Transverse colon (tissue), 4 donors: ENCODE measurements around the gene KASH5.

Experiments used
- EP300 ChIP-seq: sonication (generic); formaldehyde crosslinking; IDR thresholded peaks from one replicate; pipeline ENCODE4 v1.6.1; 2017; ENCODE audit warnings: antibody characterized with exemption, low read depth
- POLR2A ChIP-seq: fragments of 450-650 bp; IDR thresholded peaks from one replicate; pipeline ENCODE4 v1.6.1; 2016; ENCODE audit warnings: antibody characterized with exemption, mild to moderate bottlenecking, moderate library complexity
- POLR2AphosphoS5 ChIP-seq, 3 donors: sonication (generic); formaldehyde crosslinking; IDR thresholded peaks; one replicate each; pipeline ENCODE4 v1.6.1; 2016; ENCODE audit warnings: antibody characterized with exemption in 3 of 3
- TF ChIP-seq, protein P1 (sequence below), 5 experiments: fragments of 200-600 bp in 3 of 5; fragments of 450-650 bp in 2 of 5; sonication (generic) in 3 of 5; IDR thresholded peaks; 1 replicate in 2 of 5; 2 replicates in 3 of 5; pipeline ENCODE4 v1.5.1; 2016 to 2017; ENCODE audit warnings: antibody characterized with exemption in 5 of 5, inconsistent platforms in 3 of 5, mild to moderate bottlenecking in 2 of 5, moderate library complexity in 1 of 5

DNA sequence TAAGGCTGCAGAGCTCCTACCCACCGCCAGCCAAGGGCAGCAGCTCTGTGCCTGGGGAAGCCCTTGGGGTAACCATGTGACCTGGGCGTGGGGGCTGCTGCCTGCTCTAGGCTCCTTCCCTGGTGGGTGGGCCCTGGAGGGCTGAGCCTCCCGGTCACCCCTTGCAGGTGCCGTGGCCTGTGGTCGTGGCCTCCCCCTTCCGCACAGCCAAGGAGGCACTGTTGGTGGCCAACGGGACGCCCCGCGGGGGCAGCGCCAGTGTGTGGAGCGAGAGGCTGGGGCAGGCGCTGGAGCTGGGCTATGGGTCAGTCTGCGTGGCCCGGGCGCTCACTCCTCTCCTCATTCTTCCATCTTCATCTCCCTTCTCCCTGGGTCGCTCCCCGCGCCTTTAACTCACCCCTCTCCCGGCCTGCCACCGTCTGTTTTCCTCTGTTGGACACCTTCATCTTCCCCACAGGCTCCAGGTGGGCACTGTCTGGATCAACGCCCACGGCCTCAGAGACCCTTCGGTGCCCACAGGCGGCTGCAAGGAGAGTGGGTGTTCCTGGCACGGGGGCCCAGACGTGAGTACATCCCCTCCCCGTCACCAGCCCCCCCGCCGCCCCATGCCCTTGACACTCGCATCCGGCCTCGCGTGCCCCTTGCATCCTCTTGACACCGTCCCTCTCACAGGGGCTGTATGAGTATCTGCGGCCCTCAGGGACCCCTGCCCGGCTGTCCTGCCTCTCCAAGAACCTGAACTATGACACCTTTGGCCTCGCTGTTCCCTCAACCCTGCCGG lies 76.1 kb downstream of the KASH5 start:
- TF ChIP-seq EP300, result no peak
- TF ChIP-seq, protein P1, sequence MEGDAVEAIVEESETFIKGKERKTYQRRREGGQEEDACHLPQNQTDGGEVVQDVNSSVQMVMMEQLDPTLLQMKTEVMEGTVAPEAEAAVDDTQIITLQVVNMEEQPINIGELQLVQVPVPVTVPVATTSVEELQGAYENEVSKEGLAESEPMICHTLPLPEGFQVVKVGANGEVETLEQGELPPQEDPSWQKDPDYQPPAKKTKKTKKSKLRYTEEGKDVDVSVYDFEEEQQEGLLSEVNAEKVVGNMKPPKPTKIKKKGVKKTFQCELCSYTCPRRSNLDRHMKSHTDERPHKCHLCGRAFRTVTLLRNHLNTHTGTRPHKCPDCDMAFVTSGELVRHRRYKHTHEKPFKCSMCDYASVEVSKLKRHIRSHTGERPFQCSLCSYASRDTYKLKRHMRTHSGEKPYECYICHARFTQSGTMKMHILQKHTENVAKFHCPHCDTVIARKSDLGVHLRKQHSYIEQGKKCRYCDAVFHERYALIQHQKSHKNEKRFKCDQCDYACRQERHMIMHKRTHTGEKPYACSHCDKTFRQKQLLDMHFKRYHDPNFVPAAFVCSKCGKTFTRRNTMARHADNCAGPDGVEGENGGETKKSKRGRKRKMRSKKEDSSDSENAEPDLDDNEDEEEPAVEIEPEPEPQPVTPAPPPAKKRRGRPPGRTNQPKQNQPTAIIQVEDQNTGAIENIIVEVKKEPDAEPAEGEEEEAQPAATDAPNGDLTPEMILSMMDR (IDR thresholded peaks at IDR 0.05), result no peak
- TF ChIP-seq POLR2A, result no peak
- TF ChIP-seq POLR2AphosphoS5 (IDR thresholded peaks at IDR 0.05), result no peak
